NCI-H146 treated with DMSO at 0.1 percent for 48 hours (cell line): Measurements from ENCODE around the gene PRKCA.

Experiments used
- DNase-seq: peaks from one replicate; lab custom pipeline; 2025; ENCODE audit not compliant: unreplicated experiment; lab: John Stamatoyannopoulos, UW

The PRKCA gene

DNA sequence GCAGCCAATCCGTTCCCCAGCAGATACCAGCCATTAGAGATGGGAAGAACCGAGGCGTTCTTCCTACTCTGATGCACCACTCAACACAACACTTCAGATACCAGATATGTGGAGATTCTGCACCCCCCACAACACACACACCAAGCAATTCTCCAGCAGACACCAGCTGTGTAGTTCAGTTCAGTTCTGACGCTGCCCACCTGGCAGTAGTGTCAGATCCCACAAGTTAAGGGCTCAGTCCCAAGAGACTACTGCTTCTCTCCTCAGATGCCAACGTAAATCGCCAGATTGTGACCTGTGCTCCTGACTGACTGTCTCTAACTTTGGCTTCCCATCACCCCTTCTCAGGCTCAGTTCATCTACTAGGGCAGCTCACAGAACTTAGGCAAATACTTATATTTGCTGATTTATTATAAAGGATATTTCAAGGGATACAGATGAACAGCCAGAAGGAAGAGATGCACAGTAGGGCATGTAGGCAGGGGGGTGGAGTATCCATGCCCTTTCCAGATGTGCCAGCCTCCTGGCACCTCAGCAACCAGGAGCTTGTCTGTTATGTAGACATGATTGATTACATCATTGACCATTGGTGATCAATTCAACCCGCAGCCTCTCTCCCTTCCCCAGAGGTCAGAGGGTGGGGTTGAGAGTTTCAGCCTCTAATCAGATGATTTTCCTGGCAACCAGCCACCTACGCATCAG lies 110.6 kb downstream of the PRKCA start:
- DNase-seq = no peak

DNA sequence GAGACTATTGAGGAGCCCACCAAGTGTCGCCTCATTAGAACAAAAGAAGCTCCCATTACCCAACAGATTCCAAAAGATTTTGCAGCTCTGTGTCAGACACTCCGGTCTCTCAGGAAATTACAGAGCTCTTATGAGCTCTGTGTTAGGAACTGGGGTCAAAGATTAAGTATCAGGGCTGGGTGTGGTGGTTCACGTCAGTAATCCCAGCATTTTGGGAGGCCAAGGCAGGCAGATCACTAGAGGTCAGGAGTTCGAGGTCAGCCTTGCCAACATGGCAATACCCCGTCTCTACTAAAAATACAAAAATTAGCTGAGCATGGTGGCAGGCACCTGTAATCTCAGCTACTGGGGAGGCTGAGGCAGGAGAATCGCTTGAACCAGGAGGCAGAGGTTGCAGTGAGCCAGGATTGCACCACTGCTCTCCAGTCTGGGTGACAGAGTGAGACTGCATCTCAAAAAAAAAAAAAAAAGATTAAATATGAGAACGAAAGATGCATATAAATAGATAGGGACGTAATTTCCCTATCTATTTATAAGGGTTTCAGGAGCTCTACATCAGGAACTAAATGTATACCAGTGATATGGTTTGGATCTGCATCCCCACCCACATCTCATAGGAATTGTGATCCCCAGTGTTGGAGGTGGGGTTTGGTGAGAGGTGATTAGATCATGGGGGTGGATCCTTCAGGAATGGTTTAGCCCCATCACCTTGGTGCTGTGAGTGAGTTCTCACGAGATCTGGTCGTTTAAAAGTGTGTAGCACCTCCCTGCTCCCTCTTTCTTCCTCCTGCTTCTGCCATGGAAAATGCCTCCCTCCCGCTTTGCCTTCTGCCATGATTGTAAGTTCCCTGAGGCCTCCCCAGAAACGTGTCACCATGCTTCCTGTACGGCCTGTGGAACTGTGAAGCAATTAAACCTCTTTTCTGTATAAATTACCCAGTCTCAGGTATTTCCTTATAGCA lies 111.4 kb downstream of the PRKCA start:
- no peak for DNase-seq

DNA sequence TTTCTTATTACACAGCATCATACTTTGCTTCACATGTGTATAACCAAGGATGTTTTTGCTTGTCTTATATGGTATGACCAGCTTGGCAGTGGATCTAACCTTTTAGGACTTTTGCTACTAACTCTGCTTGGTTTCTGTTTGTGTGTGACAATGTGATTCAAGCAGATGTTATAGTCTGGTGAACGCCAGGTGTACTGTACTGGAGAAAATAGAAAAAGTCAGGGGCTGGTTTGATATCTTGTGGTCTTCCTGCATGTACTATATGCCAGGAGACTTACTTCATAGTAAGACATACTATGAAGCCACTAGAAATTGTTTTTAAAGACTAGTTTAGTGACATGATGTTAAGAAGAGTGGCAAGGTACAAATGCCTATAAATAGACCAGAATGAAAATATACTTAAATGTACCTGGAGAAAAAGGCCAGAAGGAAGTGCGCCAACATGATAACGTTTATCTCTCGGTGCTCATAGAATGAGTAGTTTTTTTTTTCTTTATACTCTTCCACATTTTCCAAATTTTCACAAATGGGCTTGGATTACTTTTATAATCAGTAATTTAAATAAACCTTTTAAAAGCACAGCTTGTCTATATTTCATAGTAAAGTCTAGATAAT lies 112.3 kb downstream of the PRKCA start:
- DNase-seq = no peak

DNA sequence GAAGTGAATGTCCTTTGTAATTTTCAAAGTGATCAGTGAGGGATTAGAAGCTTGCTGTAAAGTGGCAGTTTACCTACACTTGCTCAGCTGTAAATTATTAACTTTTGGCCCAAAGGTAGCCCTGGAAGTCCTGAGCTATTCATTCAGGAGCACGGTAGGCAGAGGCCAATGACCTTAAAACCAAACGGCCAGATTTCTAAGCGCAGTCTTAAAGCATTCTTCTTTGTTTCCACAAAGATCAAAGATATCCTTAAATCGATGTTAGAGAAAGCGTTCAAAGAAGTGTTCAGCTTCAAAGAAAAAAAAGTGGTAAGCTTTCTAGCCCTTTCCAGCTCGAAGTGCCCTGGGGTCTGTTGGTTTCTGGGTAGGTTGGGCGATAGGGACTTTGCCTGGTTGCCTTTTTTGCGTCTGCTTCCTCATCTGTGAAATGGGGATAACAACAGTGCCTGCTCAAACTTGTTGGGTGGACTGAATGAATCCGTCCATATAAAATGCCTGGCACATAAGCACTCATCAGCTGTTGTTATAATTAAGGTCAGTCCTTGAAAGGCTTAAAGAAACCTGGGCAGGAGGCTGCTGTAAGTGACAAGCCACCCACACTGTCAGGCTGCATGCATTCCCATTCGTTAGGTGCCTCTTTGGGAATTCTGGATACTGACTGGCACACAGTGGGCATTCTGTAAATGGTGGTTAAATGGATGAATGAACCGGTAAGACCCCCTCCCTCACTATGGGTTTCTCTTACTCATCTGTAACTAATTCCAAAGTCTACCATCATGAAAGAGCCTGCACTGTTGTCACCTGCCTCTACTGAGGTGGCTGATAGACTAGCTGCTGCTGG lies 113.2 kb downstream of the PRKCA start:
- DNase-seq = no peak

DNA sequence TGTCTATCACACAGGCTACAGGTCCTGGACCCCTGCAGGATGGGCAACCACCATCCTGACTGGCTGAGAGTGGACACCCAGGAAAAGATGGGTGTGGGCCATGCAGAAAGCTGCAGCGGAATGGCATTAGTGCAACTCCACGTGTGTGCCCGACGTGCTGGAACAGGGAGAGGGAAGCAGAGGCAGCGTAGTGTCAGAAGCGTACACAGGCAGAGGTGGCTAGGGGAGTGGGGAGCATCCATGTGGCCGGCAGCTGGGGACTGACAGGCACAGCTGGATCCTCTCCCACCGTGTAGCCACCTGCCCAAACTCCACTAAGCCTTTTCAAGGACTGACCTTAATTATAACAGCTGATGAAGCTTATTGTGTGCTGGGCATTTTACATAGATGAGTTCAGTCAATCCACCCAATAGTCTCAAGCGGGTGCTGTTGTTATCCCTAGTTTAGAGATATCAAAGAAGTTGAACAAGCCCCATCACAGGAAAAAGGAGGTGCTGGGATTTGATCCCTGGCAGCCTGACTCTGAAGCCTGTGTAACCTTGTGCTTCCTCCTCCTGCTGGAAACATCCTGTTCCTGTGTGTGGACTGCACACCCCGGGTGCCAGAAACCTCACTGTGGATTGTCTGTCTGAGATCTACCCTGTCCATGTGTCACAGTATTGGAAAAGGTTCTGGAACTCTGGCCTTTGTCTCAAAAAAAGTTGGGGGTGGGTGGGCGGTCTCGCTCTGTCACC lies 114.0 kb downstream of the PRKCA start:
- no peak for DNase-seq

DNA sequence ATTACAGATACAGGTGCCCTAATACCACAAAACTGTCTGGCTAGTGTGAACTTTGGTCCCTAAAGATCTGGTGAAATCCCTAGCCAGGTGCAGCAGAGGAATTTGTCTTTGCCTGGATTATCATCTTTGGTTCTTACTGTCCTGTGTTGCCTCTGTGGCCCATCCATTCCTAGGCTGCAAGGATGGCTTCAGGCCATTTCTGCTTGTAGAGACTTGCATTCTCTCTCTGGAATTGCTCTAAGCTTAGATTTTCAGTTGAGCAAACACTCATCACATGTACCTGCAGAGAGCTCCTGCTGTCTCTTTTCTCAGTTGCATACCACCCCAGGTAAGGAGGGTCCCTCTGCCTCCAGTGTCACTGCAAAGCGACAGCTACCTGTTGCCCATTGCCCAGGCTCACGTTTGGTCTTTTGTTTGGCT lies 114.9 kb downstream of the PRKCA start:
- DNase-seq = no peak

DNA sequence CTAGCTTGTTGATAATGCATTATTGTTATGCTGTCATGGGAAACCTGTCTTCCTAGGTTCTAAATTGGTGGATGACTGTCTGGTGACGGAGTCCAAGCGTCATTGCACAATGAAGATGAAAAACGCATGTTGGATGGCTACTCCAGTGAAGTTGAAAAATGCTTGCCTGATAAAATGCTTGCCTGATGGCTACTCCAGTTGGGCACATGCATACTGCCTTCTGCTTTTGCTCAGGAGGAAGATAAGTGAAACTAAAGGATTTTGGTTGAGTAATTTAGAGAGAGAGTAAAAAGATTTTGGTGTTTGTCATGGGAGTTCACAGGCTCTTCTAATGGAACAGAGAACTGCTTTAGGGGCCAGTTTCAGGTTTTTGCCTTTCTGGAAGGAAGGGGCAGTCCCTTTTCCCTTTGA lies 118.6 kb downstream of the PRKCA start:
- DNase-seq = no peak

DNA sequence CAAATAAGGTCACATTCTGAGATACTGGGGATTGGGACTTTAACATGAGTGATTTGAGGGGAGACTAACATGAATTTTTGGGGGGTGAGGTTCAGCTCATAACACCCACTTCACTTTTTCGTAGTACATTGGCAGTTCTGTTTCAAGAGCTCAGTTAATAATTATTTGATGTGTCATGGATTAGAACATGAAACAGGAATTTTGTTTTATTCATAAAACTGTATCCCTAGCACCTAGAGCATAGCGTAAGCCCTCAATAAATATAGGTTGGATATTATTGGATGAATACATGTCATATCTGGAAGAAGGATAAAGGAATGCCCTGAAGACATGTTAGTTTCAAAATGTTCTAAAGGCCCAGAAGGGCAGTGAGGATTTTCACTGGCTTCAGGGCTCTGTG lies 119.8 kb downstream of the PRKCA start:
- no peak for DNase-seq

DNA sequence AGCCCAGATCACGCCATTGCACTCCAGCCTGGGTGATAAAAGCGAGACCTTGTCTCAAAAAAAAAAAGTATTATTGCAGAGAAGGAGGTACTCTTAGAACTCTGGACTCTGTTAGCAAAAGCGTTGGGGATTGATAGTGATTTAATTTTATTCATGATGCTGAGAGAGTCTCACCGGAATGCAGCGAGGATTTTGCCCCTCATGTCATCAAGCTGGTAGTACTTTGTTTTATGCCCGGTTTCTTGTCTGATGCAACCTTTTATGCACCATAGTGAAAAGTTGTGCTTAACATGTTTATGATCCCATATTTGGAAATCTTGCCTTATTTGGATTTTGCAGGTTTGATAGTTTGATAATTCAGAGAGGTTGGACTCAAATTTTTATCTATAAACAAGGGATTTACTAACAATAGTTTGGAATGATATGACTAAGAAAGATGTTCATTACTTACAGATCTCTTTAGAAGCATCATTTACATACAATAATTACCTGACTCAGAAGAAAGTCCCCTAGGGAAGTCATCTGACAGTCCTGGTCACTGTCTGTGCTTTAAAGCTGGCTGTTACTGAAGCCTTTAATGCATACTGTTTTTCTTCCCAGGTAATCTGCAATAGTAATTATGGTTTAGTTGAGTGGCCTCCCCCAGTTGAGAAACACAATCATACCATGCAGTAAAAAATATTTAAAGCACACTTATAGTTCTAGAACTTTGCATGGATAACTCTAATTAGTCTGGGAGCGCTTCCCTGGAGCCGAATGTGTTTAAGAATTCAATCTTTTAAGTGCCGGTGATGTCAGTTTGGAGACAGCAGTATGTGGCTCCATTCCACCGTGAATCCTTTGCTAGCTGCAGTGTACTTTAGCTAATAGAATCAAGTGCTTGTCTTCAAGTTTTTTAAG lies 120.9 kb downstream of the PRKCA start:
- DNase-seq = no peak

DNA sequence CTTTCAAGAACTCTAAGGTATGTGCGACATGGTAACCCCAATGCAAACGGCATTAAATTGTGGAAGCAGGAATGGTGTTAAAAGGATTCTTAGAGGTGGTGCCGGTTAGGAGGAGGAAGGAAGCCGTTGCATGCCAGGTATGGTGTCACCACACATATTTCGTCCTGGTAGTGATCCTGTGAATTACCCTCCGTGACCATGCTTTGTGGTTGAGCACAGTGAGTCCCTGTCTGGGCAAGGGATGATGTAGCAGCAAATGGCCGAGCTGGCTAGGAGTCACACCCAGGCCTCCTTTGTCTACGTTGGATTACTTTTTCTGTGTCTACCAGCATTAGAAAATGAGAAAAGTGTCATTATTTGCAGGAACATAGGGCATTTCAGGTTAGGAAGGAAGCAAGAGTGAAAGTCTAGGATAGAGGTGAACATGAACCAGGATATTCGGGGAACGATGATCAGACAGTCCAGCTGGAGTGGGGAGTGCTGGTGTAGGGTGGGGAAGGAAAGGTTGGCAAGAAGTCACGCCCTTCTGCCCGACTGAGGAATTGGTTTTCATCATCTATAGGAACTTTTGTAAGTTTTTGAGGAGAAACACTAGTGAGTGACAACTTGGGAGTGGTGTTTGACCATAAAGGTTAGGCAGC lies 123.5 kb downstream of the PRKCA start:
- DNase-seq = no peak

DNA sequence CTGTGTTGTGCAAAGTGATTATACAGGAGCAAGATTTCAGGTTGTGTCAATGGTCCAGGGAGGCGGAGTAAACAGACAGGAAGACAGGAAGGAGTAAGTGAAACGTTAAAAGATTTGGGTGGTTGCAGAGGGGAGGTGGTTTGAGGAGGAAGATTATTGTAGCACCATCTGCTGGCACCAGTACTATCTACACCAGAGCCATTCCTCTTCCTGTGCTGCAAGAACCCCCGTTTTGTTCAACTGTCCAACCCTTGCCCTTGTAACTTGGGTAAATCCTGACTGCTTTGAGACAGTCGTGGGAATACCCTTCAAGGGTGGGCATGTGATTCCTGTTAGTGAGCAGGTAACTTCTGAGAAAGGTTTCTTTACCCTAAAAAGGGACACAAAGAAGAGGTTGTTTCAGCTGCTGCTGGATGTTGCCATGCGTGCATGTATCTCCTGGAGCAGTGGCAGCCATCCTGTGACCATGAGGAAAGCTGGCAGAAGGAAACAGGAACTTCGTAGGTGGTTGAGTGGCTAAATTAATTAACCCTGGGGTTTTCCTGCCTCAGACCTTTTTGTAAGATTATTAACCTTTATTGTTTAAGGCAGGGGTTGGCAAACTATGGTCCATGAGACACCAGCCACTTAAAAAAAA lies 124.1 kb downstream of the PRKCA start:
- no peak for DNase-seq

DNA sequence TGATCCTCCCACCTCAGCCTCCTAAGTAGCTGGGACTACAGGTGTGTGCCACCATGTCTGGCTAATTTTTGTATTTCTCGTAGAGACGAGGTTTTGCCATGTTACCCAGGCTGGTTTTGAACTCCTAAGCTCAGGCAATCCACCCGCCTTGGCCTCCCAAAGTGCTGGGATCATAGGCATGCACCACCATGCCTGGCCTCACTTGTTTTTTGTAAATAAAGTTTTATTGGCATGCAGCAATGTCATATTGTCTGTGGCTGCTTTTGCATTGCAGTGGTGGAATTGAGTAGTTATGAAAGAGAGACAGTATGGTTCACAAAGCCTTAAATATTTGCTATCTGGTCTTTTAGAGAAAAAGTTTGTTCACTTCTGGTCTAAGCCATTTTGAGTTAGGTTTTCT lies 124.7 kb downstream of the PRKCA start:
- DNase-seq = no peak

DNA sequence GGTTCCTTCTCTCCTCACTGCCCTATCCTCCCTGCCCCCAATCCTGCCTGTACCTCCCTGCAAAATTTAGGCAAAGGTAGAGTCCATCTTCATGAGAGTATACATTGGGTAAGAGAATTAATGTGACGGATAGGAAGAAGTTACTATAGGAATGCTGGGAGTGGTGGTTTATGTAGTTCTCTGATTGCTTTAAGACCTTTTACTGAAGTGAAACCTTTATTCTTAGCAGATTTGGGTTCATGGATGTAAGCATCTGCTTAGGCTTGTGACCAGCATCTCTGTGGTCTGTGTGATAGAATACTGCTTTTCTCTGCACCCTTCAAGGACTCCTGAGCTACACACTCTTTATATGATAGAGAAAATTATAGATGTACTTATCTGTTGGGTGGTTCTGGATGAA lies 127.3 kb downstream of the PRKCA start:
- DNase-seq = no peak

DNA sequence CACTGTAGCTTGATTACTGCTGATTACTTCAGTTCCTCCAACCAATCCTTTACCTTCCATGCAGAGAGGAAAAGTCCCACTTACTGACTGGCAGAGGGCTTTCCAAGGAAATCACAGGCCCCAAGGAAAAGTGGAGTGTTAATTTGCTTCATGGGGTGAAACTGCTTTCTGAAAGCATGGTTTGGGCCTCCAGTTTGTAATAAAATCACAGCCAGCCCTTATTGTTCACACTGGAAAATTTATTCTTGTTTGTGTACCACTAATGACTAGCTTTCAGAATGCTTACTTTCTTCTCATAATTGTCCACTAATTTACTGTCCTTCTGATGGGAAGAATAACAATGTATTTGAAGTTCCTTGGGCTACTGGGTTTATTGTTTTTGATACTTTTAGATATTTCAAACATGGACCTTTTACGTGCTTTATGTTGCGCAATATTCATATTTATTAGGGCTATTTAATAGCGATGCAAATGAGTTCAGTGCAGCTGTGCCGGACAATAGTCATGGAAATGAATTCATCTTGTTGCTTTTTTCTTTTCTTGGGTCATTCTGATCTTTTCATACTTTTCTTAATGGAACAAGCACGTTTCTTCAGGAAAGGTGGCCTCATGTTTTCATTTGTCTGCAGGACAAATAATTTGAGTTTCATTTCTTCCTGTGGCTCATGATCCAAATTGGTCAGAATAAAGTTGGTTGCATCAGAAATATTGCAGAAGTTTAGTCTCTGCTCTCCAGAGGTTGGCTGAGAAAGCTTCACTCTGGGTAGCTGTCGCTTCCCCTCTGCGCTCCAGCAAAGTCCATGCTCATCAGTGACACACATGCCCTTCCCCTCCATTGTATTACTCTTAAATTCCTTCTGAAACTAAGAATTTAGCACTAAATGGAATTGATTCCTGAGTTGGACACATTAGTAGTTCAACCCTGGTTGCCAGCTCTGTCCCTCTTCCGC lies 128.7 kb downstream of the PRKCA start:
- no peak for DNase-seq

DNA sequence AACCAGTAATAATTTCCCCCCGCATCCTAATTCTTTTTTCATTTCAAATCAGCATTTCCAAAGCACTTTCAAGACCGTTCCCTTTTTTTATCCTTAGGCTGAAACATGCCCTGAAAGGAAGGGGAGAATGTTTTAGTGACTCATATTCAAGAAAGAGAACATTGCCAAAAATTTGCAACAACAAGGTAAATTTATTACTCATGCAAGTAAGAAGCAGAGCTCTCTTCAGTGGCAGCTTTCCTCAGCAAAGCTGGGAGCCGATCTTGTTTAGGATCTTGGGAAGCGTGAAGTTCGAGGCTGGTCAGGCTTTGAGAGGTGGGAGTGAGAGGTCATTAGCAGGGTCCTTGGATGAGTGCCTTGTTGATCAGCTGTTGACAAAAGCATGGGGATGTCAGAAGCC lies 129.5 kb downstream of the PRKCA start:
- no peak for DNase-seq

DNA sequence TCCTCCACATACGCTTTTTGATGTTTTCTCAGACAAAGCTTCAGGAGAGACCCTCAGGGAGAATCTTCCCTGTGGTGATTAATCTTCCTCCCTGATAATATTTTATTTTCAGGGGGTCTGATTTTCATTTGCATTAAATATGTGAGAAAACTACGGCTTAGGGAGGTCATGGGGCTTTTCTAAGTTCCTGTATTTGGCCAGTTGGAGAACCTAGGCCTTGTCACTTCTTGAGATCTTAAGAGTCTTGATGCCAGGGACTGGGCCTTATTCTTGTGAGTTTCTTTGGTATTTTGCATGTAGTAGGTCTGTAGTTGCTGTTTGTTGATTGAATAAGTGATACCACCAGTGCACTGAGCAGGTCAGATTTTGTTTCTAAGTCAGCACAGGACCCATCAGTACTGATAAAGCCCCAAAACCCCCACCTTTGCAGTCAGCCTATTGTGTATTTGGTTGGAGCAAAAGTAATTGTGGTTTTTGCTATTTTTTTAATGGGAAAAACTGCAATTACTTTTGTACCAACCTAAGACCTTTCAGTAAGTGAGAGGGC lies 130.1 kb downstream of the PRKCA start:
- DNase-seq = no peak

DNA sequence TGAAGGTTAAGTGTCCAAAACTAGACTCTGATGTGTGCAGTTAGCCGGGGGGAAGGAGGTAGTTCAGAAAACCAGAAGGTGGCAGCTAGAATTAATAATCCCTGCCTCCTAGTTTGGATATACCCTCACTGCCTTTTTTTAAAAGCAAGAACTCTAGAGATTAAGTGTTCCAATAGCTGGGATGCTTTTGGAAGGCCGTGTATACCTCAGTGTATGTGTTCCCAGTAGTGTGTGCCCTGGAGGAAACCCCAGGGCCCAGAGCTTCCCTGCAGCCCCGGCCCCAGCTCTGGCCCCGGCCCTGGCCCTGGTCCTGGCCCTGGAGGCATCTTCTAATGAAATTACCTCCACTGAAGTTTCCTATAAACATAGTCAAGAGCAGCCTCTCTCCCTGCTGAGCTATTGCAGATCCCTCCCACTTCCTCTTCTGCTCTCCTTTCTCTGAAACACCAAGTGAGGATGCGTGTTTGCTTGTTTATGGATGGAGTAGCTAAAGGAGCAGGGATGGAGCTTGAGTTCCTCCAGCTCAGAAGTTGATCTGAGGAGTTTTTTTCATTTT lies 130.7 kb downstream of the PRKCA start:
- DNase-seq = no peak
